HG03342 (cell line): Measurements from ENCODE around the gene PRRT1B.

ENCODE experiments used
- ATAC-seq: cut with Tn5 transposase; IDR thresholded peaks from one replicate; pipeline ENCODE4 v1.9.1; 2021; ENCODE audit warnings: mild to moderate bottlenecking, moderate library complexity; ENCODE audit not compliant: unreplicated experiment

The PRRT1B gene

GRCh38 chr9:131594906-131595665 lies 49.8 kb downstream of the PRRT1B start:
- ATAC-seq: no peak

- ATAC-seq: no peak
Observed at GRCh38 chr9:131595696-131596429, 50.5 kb downstream of the PRRT1B start.

DNA sequence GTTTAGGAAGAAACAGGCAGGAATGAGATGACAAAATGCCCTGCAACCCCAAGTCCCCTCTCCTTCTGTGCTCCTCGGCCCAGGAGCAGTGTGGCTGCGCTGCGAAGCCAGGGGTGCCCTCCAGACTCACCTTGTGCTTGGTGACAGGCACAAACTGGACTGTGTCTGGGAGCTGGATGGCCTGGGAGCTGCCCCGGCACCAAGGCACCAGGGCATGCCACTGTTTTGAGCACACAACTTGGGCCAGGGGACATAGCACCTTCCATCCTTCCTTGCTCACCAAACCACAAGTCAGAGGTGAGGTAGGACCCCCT lies 51.1 kb downstream of the PRRT1B start:
- no peak for ATAC-seq

DNA sequence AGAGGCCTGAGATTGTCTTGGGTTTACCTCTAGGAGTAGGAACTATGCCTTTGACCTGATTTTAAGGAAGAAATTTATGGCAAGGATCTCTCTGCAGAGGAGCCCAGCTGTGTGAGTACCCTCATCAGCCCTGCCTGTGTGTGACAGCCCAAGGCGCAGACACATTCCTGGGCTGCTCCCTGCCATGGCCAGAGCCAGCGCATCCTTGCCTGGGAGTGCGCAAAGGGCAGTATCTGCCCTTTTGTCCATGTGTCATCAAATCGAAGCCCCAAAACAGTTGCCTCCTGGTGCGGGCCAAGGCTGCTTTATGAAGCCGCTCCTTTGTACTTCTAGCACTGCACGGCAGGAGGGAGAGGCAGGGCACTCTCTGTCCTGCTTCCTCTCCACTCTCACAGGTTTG lies 51.9 kb downstream of the PRRT1B start:
- ATAC-seq: no peak

DNA sequence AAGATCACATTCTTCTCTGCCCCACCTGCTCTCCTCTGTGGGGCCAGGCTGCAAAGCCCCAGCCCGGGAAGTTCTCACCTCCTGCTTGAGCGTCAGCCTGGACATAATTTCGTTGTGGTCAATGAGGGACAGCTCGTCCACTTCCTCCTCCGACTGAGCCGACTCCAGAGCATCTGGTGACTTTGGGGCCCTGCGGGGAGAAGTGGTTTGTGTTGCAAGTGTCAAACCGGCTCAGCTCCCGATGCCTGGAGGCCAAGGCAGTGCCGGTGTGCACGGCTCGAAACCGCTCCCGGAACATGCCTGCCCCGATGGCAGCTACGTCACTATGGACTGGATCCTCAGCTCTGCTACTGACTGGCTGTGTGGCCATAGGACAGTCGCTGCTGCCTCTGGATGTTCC lies 52.8 kb downstream of the PRRT1B start:
- ATAC-seq: no peak

DNA sequence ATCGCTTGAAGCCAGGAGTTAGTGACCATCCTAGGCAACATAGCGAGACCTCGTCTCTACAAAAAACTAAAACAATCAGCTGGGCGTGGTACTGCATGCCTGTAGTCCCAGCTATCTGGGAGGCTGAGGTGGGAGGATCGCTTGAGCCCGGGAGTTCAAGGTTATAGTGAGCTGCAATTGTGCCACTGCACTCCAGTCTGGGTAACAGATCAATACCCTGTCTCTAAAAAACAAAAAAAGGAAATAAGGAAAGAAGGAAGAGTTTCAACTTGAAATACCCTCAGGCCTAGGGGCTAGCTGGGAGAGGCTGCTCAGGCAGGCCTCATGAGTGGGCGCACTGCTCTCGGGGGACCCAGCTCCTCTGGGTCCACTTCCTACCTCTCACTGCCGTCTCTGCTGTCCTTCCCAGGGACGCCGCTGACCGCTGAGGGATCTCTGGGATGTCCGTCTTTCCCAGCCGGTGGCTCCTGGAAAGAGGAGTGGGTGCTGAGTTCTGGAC lies 56.4 kb downstream of the PRRT1B start:
- no peak for ATAC-seq

DNA sequence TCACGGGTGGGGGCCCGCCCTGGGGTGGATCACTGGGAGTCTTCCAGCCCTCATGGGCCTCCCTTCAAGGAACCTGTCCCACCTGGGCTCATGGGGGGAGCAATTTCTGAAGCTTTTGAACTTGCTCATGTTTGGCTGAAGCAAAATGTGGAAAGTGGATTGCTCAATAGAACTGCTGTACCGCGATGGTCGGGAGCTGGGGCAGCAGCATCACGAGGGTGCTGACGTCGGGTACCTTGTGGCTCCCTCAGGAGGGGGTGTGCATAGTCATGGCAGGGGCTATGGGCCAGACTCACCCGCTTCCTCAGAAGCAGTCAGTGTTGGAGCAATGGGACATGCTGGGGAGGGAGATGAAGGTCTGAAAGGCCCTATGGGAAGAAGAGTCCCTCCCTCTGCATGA lies 57.9 kb downstream of the PRRT1B start:
- no peak for ATAC-seq

DNA sequence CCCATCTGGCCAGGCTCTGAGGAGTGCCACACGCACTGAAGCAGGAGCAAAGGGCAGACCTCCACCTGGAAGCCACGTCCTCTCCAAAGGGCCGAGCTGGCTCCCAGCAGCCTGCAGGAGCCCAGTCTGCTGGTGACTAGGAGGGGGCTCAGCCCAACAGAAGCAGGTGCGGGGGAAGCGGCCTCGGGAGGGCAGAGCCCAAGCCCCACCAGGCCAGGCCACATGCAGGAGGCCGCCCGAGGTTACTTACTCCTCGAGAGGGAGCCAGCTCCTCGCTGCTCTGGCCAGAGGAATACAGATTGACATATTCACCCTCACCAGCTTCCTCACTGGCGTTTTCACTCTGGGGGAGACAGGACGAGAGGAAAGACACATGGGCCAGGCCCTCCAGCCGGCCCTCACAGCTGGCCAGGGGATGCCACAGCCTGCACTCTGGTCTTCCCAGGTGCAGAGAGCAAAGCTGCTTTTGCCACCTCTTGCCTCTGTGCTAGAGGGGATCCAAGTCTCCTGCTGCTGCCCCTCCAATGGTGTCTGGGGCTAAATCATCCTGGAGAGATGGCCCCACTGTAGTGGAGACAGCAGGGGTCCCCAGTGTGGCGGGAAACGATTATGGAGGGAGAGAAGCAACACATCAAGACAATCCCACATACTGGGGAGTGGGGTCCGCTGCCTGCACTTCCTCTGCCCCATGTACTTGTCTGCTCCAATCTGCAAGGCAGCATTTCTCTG lies 58.6 kb downstream of the PRRT1B start:
- ATAC-seq: no peak

DNA sequence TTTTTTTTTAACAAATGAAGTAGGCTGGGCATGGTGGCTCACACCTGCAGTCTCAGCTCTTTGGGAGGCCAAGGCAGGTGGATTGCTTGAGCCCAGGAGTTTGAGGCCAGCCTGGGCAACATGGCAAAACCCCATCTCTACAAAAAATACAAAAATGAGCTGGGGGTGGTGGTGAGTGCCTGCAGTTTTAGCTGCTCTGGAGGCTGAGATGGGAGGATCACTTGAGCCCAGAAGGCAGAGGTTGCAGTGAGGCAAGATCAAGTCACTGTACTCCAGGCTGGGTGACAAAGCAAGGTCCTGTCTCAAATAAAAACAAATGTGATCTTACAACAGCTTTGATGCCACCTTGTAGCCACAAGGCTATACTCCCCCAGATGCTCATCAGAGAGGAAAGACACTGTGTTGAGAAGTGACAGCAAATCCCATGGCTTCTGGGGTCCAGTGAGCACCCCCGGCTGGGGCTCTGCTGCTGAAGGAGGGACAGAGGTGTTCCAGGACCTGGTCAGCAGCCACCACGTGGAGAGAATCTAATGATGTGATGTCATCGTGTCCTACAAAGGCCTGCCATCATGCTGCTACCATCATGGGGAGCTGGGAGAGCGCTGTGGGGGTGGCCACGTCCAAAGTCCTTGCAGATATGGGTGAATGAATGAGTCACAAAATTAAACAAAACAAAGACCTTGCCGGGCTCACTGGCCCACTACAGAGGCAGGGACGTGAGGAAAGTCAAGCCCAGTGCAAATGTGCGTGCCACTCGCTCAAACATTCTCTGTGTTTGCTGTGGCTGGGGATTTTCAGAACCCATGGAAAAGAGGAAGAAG lies 60.7 kb downstream of the PRRT1B start:
- no peak for ATAC-seq

DNA sequence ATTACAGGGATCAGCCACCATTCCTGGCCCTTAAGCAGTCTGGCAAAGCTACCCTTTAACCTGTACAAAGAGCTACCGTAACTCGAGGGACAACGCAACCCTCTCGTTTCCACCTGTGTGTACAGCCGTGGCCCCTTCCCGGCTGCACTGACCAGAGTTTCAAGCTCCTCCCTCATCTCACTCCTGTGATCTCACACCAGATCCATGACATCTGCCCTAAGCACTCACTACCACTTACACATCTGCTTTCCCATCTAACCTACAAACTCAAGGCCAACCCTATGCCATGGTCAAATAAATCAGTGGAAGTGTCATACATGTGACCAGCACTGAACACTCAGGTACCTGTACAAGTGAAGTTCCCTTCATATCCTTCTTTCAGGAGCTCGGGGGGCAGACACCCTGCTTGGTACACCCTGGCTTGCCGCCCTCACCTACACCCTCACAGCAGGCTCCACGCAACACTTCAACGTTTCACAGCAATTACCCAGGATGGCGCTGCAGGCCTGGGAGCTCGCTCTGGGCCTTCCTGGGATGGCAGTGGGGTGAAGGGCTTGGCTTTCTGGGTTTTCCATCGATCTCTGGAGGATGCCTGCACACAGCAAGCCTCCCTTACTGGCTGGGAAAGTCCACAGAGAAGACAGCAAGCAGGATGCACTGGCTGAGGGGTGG lies 61.7 kb downstream of the PRRT1B start:
- no peak for ATAC-seq

DNA sequence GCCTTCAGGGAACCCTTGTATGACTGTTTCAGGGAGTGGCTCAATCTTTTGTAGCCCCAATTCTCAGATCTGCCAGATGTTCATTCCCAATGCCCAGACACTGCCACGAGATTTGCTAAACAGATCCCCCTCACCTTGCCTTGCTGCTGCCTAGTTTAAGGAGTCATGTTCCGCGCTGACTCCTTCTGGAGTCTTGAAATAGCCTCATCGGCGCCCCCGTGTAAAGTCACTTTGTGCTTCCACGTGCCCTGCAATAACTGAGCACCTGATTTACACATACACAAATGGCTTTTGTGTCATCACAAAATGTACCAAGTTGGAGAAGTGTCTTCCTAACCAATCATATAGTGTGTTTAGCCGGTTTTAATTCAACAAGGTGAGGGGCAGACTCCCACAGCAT lies 62.3 kb downstream of the PRRT1B start:
- no peak for ATAC-seq

GRCh38 chr9:131608493-131609037 lies 63.2 kb downstream of the PRRT1B start:
- no peak for ATAC-seq
